Loucy (cell line): ENCODE measurements around the gene PSMB3.
"Not testable (repeated sequence)": the region's sequence is repeated elsewhere in the genome, so short reads cannot be mapped to it uniquely, and the experiment has no call there.

Experiments used
- H2AFZ ChIP-seq: fragments of 200-600 bp; sonication (generic); 2 replicates; pipeline ENCODE4 v1.6.0; 2016; ENCODE audit warnings: antibody characterized with exemption, mild to moderate bottlenecking, low read length, moderate library complexity
- H3F3A ChIP-seq: fragments of 200-600 bp; 2 replicates; pipeline ENCODE4 v1.6.0; 2016; ENCODE audit warnings: antibody characterized with exemption, low read depth, mild to moderate bottlenecking
- H3K27me3 ChIP-seq: fragments of 200-600 bp; sonication (generic); 2 replicates; pipeline ENCODE4 v1.6.1; 2014; ENCODE audit warnings: low read length, mild to moderate bottlenecking; ENCODE audit not compliant: insufficient read depth, poor library complexity, severe bottlenecking
- H3K36me3 ChIP-seq: fragments of 200-600 bp; sonication (generic); 2 replicates; pipeline ENCODE4 v1.6.1; 2016; ENCODE audit warnings: low read length; ENCODE audit not compliant: insufficient read depth
- H3K4me1 ChIP-seq: fragments of 200-600 bp; sonication (generic); 2 replicates; pipeline ENCODE4 v1.5.1; 2014; ENCODE audit warnings: low read length, mild to moderate bottlenecking; ENCODE audit not compliant: insufficient read depth, poor library complexity, severe bottlenecking
- H3K4me2 ChIP-seq: fragments of 200-600 bp; sonication (generic); 2 replicates; pipeline ENCODE4 v1.6.0; 2014; ENCODE audit warnings: antibody characterized with exemption, low read length, low read depth, mild to moderate bottlenecking; ENCODE audit not compliant: poor library complexity, severe bottlenecking
- H3K4me3 ChIP-seq: fragments of 200-600 bp; sonication (generic); 2 replicates; pipeline ENCODE4 v1.5.1; 2014; ENCODE audit warnings: low read length, mild to moderate bottlenecking, mixed read lengths; ENCODE audit not compliant: poor library complexity, severe bottlenecking
- H3K79me2 ChIP-seq: fragments of 200-600 bp; sonication (generic); 2 replicates; pipeline ENCODE4 v1.6.1; 2014; ENCODE audit warnings: low read length; ENCODE audit not compliant: insufficient read depth
- H3K9ac ChIP-seq: fragments of 200-600 bp; sonication (generic); 2 replicates; pipeline ENCODE4 v1.6.0; 2014; ENCODE audit warnings: mild to moderate bottlenecking, low read depth, low read length, moderate library complexity; ENCODE audit not compliant: poor library complexity, severe bottlenecking
- H3K9me2 ChIP-seq: fragments of 200-600 bp; sonication (generic); replicated peaks from 2 replicates; pipeline ENCODE4 v1.6.1; 2016; ENCODE audit warnings: low read depth, low read length, mixed read lengths
- H3K9me3 ChIP-seq: fragments of 200-600 bp; sonication (generic); 2 replicates; pipeline ENCODE4 v1.6.1; 2014; ENCODE audit warnings: mild to moderate bottlenecking, antibody characterized with exemption, low read length, low read depth; ENCODE audit not compliant: insufficient read depth
- H4K20me1 ChIP-seq: fragments of 200-600 bp; sonication (generic); 2 replicates; pipeline ENCODE4 v1.6.0; 2014; ENCODE audit warnings: antibody characterized with exemption, low read length, mild to moderate bottlenecking; ENCODE audit not compliant: insufficient read depth, poor library complexity, severe bottlenecking
- EZH2phosphoT487 ChIP-seq: fragments of 200-600 bp; IDR thresholded peaks from 2 replicates; pipeline ENCODE4 v1.6.1; 2018; ENCODE audit warnings: antibody characterized with exemption, mild to moderate bottlenecking, moderate library complexity, borderline replicate concordance
- TF ChIP-seq, protein P1 (sequence below): fragments of 200-600 bp; sonication (generic); conservative IDR thresholded peaks from 2 replicates; pipeline ENCODE4 v1.5.1; 2014; ENCODE audit warnings: mild to moderate bottlenecking, antibody characterized with exemption, low read length

The PSMB3 gene

GRCh38 chr17:38721802-38722201, 30.7 kb upstream of the PSMB3 start:
- Histone ChIP-seq H3K79me2 (no peaks in the 10 kb centered on the region), H3K4me2 (no peak overlapping the region), H3F3A (no peaks in the 10 kb centered on the region), H3K36me3 (peaks cover 7% of the 10 kb centered on the region; the same call in 1 of the 2 replicates), H3K9me3 (no peaks in the 10 kb centered on the region), H4K20me1 (no peaks in the 10 kb centered on the region), H2AFZ (no peak overlapping the region), H3K27me3 (no peaks in the 10 kb centered on the region), H3K4me3 (no peak overlapping the region), H3K4me1 (no peaks in the 10 kb centered on the region), H3K9ac (no peak overlapping the region), H3K9me2 (no peaks in the 10 kb centered on the region)
- no peak for TF ChIP-seq EZH2phosphoT487
- TF ChIP-seq, protein P1, sequence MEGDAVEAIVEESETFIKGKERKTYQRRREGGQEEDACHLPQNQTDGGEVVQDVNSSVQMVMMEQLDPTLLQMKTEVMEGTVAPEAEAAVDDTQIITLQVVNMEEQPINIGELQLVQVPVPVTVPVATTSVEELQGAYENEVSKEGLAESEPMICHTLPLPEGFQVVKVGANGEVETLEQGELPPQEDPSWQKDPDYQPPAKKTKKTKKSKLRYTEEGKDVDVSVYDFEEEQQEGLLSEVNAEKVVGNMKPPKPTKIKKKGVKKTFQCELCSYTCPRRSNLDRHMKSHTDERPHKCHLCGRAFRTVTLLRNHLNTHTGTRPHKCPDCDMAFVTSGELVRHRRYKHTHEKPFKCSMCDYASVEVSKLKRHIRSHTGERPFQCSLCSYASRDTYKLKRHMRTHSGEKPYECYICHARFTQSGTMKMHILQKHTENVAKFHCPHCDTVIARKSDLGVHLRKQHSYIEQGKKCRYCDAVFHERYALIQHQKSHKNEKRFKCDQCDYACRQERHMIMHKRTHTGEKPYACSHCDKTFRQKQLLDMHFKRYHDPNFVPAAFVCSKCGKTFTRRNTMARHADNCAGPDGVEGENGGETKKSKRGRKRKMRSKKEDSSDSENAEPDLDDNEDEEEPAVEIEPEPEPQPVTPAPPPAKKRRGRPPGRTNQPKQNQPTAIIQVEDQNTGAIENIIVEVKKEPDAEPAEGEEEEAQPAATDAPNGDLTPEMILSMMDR: no peak

GRCh38 chr17:38724337-38724988, 28.1 kb upstream of the PSMB3 start:
- Histone ChIP-seq H3K9me3 (no peaks in the 10 kb centered on the region), H3K9ac (no peak overlapping the region), H3K4me1 (peaks cover 26% of the 10 kb centered on the region)

GRCh38 chr17:38725066-38725465, 27.5 kb upstream of the PSMB3 start:
- no peak overlapping the region for H2AFZ ChIP-seq
- H3K36me3 ChIP-seq: no peaks in the 10 kb centered on the region; the same call in 1 of the 2 replicates
- peaks cover 10% of the 10 kb centered on the region for H3K79me2 ChIP-seq
- peaks cover 29% of the 10 kb centered on the region for H3K4me1 ChIP-seq
- H3K9me2 ChIP-seq: no peaks in the 10 kb centered on the region
- no peak overlapping the region for H3K9ac ChIP-seq
- H4K20me1 ChIP-seq: peaks cover 5% of the 10 kb centered on the region
- H3K9me3 ChIP-seq: no peaks in the 10 kb centered on the region
- no peaks in the 10 kb centered on the region for H3K27me3 ChIP-seq
- H3K4me3 ChIP-seq: no peak overlapping the region
- H3F3A ChIP-seq: no peaks in the 10 kb centered on the region
- TF ChIP-seq EZH2phosphoT487: no peak
- TF ChIP-seq, protein P1: no peak
- H3K4me2 ChIP-seq: no peak overlapping the region

More at GRCh38 chr17:38724337-38724988, 28.1 kb upstream of the PSMB3 start:
- Histone ChIP-seq H4K20me1 (peaks cover 5% of the 10 kb centered on the region), H3K4me2 (no peak overlapping the region), H3K4me3 (no peak overlapping the region), H2AFZ (no peak overlapping the region), H3F3A (no peaks in the 10 kb centered on the region), H3K27me3 (no peaks in the 10 kb centered on the region), H3K36me3 (no peaks in the 10 kb centered on the region; the same call in 1 of the 2 replicates), H3K9me2 (no peaks in the 10 kb centered on the region), H3K79me2 (peaks cover 6% of the 10 kb centered on the region)
- TF ChIP-seq, protein P1: no peak
- no peak for TF ChIP-seq EZH2phosphoT487

- Histone ChIP-seq H3K4me1 (peaks cover 35% of the 10 kb centered on the region), H3K79me2 (peaks cover 19% of the 10 kb centered on the region)
- H3K4me3 ChIP-seq, H4K20me1 ChIP-seq, H3K36me3 ChIP-seq, H3K9ac ChIP-seq, H3F3A ChIP-seq, H3K9me3 ChIP-seq, H3K9me2 ChIP-seq, H3K27me3 ChIP-seq, H3K4me2 ChIP-seq, H2AFZ ChIP-seq: not testable (repeated sequence)
Observed at GRCh38 chr17:38726145-38726544, 26.4 kb upstream of the PSMB3 start.
